ENCODE data around the gene CSNK2A1. TPM values are rescaled to one million over a fixed set of nuclear protein-coding genes. Genes with fewer than 3 reads are reported as not detected.

CSNK2A1 gene
- total RNA-seq, 2 donors from 2014 or later, result 86.4 to 110 TPM

Other genes starting within 250 kb of the CSNK2A1 start
- gene ZCCHC3, start 246.2 kb downstream of the CSNK2A1 start, total RNA-seq, result 10 to 100 TPM; 11.0 to 12.2 TPM
- 10 to 100 TPM in 1 of 2 donors, 1 to 10 TPM in 1; 8.1 to 11.6 TPM for gene SOX12, start 218.2 kb downstream of the CSNK2A1 start, total RNA-seq
- 10 to 100 TPM; 20.6 to 34.9 TPM for gene NRSN2, start 196.7 kb downstream of the CSNK2A1 start, total RNA-seq
- 1 to 10 TPM; 1.4 to 3.4 TPM for gene TRIB3, start 163.0 kb downstream of the CSNK2A1 start, total RNA-seq
- gene RBCK1, start 135.5 kb downstream of the CSNK2A1 start, total RNA-seq, result 10 to 100 TPM; 41.6 to 43.5 TPM
- 10 to 100 TPM; 23.7 to 24.3 TPM for gene TBC1D20, start 81.3 kb downstream of the CSNK2A1 start, total RNA-seq
- 10 to 100 TPM in 1 of 2 donors, 1 to 10 TPM in 1; 7.3 to 10.3 TPM for gene TCF15, start 66.5 kb upstream of the CSNK2A1 start, total RNA-seq
- 10 to 100 TPM; 34.1 to 38.9 TPM for gene SRXN1, start 109.4 kb upstream of the CSNK2A1 start, total RNA-seq
- gene SCRT2, start 132.0 kb upstream of the CSNK2A1 start, total RNA-seq, result not detected
- gene SLC52A3, start 224.7 kb upstream of the CSNK2A1 start, total RNA-seq, result 1 to 10 TPM; 1.7 to 3.6 TPM

Data from left cardiac atrium (tissue), 2 donors.